ENCODE data around the gene MSLN. TPM values are rescaled to one million over a fixed set of nuclear protein-coding genes. Genes with fewer than 3 reads are reported as not detected.

The MSLN gene
- total RNA-seq, 3 donors from 2014 or later (not counting 1 experiment from before 2014, with no cell fraction given): not detected

- Mint-ChIP-seq H3K4me3 (no peak overlapping the region), H3K4me1 (no peaks in the 10 kb centered on the region), H3K36me3 (no peaks in the 10 kb centered on the region), H3K27ac (no peak overlapping the region), H3K9me3 (no peaks in the 10 kb centered on the region), H3K27me3 (ENCODE audit: low read depth in 2 of 2) (no peaks in the 10 kb centered on the region)
- Histone ChIP-seq H3K9me3 (ENCODE audit: control insufficient read depth, insufficient read depth, low read length) (no peaks in the 10 kb centered on the region), H3K27ac (ENCODE audit: low read length) (no peak overlapping the region), H3K4me3 (ENCODE audit: low read length) (no peak overlapping the region), H3K36me3 (ENCODE audit: control insufficient read depth, insufficient read depth, low read length) (peaks cover 26% of the 10 kb centered on the region), H3K4me1 (ENCODE audit: control insufficient read depth, insufficient read depth, low read length) (peaks cover 12% of the 10 kb centered on the region), H3K27me3 (ENCODE audit: control insufficient read depth, insufficient read depth, low read length) (no peaks in the 10 kb centered on the region)
- DNase-seq (no peak), ATAC-seq (no peak)
- no peak for TF ChIP-seq CTCF (IDR thresholded peaks at IDR 0.05)
- WGBS (ENCODE audit: insufficient coverage): 79% methylated on average over 13 of the region's 13 CpGs
- intact Hi-C loops (cut with micrococcal nuclease): no loop called here
These were observed 24.5 kb upstream of the MSLN start for GRCh38 chr16:735982-736453.

GRCh38 chr16:736936-737481 lies 23.5 kb upstream of the MSLN start:
- Histone ChIP-seq H3K36me3 (ENCODE audit: control insufficient read depth, insufficient read depth, low read length) (peaks cover 24% of the 10 kb centered on the region), H3K4me1 (ENCODE audit: control insufficient read depth, insufficient read depth, low read length) (peaks cover 16% of the 10 kb centered on the region), H3K9me3 (ENCODE audit: control insufficient read depth, insufficient read depth, low read length) (no peaks in the 10 kb centered on the region), H3K4me3 (ENCODE audit: low read length) (no peak overlapping the region), H3K27me3 (ENCODE audit: control insufficient read depth, insufficient read depth, low read length) (no peaks in the 10 kb centered on the region), H3K27ac (ENCODE audit: low read length) (no peak overlapping the region)
- TF ChIP-seq CTCF (IDR thresholded peaks at IDR 0.05): no peak
- no peak for ATAC-seq
- 98% methylated on average over 29 of the region's 29 CpGs for WGBS (ENCODE audit: insufficient coverage)
- no peak for DNase-seq
- Mint-ChIP-seq H3K27me3 (ENCODE audit: low read depth in 2 of 2) (no peaks in the 10 kb centered on the region), H3K4me3 (no peak overlapping the region), H3K4me1 (no peaks in the 10 kb centered on the region), H3K9me3 (no peaks in the 10 kb centered on the region), H3K27ac (peak overlapping the region in 1 of 2 donors; percentile 13), H3K36me3 (no peaks in the 10 kb centered on the region)
- intact Hi-C loops (cut with micrococcal nuclease): no loop called here

GRCh38 chr16:739560-740458 lies 20.7 kb upstream of the MSLN start:
- H3K4me1 Mint-ChIP-seq: no peaks in the 10 kb centered on the region
- Histone ChIP-seq H3K4me1 (ENCODE audit: control insufficient read depth, insufficient read depth, low read length) (peaks cover 16% of the 10 kb centered on the region), H3K36me3 (ENCODE audit: control insufficient read depth, insufficient read depth, low read length) (peaks cover 14% of the 10 kb centered on the region), H3K4me3 (ENCODE audit: low read length) (peak overlapping the region; percentile 82), H3K27me3 (ENCODE audit: control insufficient read depth, insufficient read depth, low read length) (no peaks in the 10 kb centered on the region), H3K27ac (ENCODE audit: low read length) (peak overlapping the region; percentile 74), H3K9me3 (ENCODE audit: control insufficient read depth, insufficient read depth, low read length) (no peaks in the 10 kb centered on the region)
- H3K27me3 Mint-ChIP-seq (ENCODE audit: low read depth in 2 of 2): no peaks in the 10 kb centered on the region
- TF ChIP-seq CTCF (IDR thresholded peaks at IDR 0.05): no peak
- H3K27ac Mint-ChIP-seq: peak overlapping the region in 1 of 2 donors; percentile 46
- WGBS (ENCODE audit: insufficient coverage): 58% methylated on average over 38 of the region's 38 CpGs
- peak overlapping the region; percentile 84 for H3K4me3 Mint-ChIP-seq
- ATAC-seq (no peak), DNase-seq (no peak)
- intact Hi-C loops (cut with micrococcal nuclease): loop anchor here (2.0 kb wide), 1 partner anchor 25 kb away; the partner anchor contains the start of gene METRN
- H3K36me3 Mint-ChIP-seq: no peaks in the 10 kb centered on the region
- H3K9me3 Mint-ChIP-seq: no peaks in the 10 kb centered on the region
